SH-SY5Y (cell line): ENCODE measurements around the gene BEX5.

Experiments
- GATA2 ChIP-seq: IDR thresholded peaks from 2 replicates; pipeline ENCODE4 v1.6.1; 2011; ENCODE audit warnings: mild to moderate bottlenecking, low read depth, low read length
- GATA3 ChIP-seq: IDR thresholded peaks from 2 replicates; pipeline ENCODE4 v1.6.1; 2011; ENCODE audit warnings: low read depth, mild to moderate bottlenecking, low read length, moderate library complexity

- TF ChIP-seq GATA3, result no peak
- no peak for TF ChIP-seq GATA2
Observed at GRCh38 chrX:102126863-102127262, 28.9 kb downstream of the BEX5 start.
